Activated CD4-positive, alpha-beta T cell treated with anti-CD3 and anti-CD28 coated beads for 36 hours (primary cell): ENCODE measurements around the gene DBNL. TPM values are rescaled to one million over a fixed set of nuclear protein-coding genes. Genes with fewer than 3 reads are reported as not detected.

Source experiments
- ATAC-seq: fragments of 200-7000 bp; cut with Tn5 transposase; one replicate; pipeline ENCODE4 v1.10.0; 2021; ENCODE audit warnings: mild to moderate bottlenecking, moderate library complexity
- CTCF ChIA-PET: fragments of 350-600 bp; sonication (Branson Sonifier 250); formaldehyde crosslinking; loops from one replicate; lab custom pipeline; 2021; ENCODE audit warnings: antibody characterized with exemption; lab: Charles Lee
- POLR2A ChIA-PET: fragments of 350-600 bp; sonication (Branson Sonifier 250); formaldehyde crosslinking; loops from one replicate; lab custom pipeline; 2021; ENCODE audit warnings: antibody characterized with exemption, inconsistent platforms; lab: Charles Lee
- DNase-seq: peaks from one replicate; pipeline ENCODE4 v3.0.0-alpha.2; 2020
- H3K27ac Mint-ChIP-seq: one replicate; pipeline ENCODE4 v1.8.0; 2021; ENCODE audit warnings: mixed read lengths
- H3K27me3 Mint-ChIP-seq: one replicate; pipeline ENCODE4 v1.8.0; 2021; ENCODE audit warnings: mixed read lengths
- H3K36me3 Mint-ChIP-seq: one replicate; pipeline ENCODE4 v1.8.0; 2021; ENCODE audit warnings: low read depth, mixed read lengths
- H3K4me1 Mint-ChIP-seq: one replicate; pipeline ENCODE4 v1.8.0; 2021; ENCODE audit warnings: mixed read lengths
- H3K4me3 Mint-ChIP-seq: one replicate; pipeline ENCODE4 v1.8.0; 2021; ENCODE audit warnings: mild to moderate bottlenecking, moderate library complexity, mixed read lengths
- H3K9me3 Mint-ChIP-seq: one replicate; pipeline ENCODE4 v1.8.0; 2021; ENCODE audit warnings: low read depth, mixed read lengths
- intact Hi-C, 2 experiments: fragments of 100-400 bp; cut with DNase I in 1 of 2; cut with micrococcal nuclease in 1 of 2; formaldehyde crosslinking; loops; one replicate each; pipeline versions ENCODE4 v1.14.2 to v1.15.1; 2022 to 2024; cut with DNase I, micrococcal nuclease
- total RNA-seq, 2 experiments: library from RNA; stranded (reverse); gene quantifications; one replicate each; pipeline ENCODE4 v1.2.3, GENCODE V29; 2021

Gene DBNL
- total RNA-seq, 2 experiments from 2014 or later: 106 to 117 TPM

DNA sequence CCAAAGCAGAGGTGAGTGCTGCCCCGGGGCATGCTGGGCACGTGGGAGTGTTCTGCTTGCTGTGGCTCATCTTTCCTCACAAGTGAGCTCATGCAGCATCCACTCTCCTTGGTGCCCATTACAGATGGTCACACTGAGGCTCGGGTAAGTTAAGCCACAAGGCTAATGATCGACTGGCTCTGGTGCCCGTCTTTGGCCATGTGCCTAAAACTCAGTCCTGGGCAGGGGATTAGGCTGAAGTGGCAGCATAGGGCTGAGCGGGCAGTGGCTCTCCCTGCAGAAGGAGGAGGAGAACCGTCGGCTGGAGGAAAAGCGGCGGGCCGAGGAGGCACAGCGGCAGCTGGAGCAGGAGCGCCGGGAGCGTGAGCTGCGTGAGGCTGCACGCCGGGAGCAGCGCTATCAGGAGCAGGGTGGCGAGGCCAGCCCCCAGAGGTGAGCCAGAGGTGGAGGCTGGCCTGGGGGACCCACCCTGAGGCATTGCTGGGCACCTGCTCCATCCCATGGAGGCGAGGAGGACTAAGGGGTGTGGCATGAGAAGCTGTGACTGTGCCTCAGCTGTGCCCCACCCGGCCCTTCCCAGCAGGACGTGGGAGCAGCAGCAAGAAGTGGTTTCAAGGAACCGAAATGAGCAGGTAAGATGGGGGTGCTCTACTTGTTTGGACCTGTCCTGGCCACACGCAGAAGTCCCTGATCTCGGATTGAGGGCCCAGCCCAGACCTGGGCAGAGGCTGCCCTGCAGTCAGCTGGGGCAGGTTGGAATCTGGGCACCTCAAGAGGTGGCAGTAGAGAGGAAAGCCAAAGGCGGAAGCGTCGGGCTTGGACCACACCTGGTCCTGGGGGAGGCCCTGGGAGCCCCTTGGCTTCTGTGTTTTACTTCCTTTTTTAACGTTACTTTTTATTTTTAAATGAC lies 13.6 kb downstream of the DBNL start:
- Mint-ChIP-seq H3K36me3 (peaks cover 48% of the 10 kb centered on the region), H3K27me3 (no peaks in the 10 kb centered on the region), H3K9me3 (no peaks in the 10 kb centered on the region), H3K27ac (peak overlapping the region; percentile 72), H3K4me3 (no peak overlapping the region), H3K4me1 (peaks cover 7% of the 10 kb centered on the region)
- ChIA-PET POLR2A (interaction anchor here (0.6 kb wide), 1 partner anchor 11 kb away, joined by 3 read pairs; no protein-coding TSS in a partner anchor), CTCF (interaction anchor here (0.6 kb wide), 1 partner anchor 154 kb away, joined by 3 read pairs; no protein-coding TSS in a partner anchor)
- peak; percentile 3 for DNase-seq
- intact Hi-C loops: no loop called here
- ATAC-seq: no peak

DNA sequence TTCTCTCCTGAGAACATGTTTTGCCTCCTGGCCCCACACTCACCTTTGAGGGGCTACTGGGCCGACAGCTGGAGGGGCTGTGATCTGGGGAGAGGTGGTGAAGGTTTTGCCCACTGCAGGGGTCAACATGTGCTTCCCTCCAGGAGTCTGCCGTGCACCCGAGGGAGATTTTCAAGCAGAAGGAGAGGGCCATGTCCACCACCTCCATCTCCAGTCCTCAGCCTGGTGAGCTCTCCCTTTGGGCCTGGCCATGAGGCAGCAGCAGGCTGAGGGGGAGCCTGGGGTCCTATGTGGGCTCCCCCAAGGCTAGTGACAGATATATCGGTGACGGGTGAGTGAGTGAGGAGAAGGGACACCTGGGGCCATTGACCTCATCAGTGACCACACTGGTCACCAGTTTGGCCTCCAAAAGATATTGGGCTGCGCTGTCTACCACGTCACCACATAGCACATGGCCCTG lies 14.3 kb downstream of the DBNL start:
- intact Hi-C loops: no loop called here
- H3K27me3 Mint-ChIP-seq: no peaks in the 10 kb centered on the region
- no peak for DNase-seq
- ChIA-PET POLR2A (no interaction called here), CTCF (no interaction called here)
- H3K9me3 Mint-ChIP-seq: no peaks in the 10 kb centered on the region
- H3K4me1 Mint-ChIP-seq: peaks cover 7% of the 10 kb centered on the region
- no peak overlapping the region for H3K4me3 Mint-ChIP-seq
- H3K27ac Mint-ChIP-seq: peak overlapping the region; percentile 72
- no peak for ATAC-seq
- peaks cover 47% of the 10 kb centered on the region for H3K36me3 Mint-ChIP-seq

DNA sequence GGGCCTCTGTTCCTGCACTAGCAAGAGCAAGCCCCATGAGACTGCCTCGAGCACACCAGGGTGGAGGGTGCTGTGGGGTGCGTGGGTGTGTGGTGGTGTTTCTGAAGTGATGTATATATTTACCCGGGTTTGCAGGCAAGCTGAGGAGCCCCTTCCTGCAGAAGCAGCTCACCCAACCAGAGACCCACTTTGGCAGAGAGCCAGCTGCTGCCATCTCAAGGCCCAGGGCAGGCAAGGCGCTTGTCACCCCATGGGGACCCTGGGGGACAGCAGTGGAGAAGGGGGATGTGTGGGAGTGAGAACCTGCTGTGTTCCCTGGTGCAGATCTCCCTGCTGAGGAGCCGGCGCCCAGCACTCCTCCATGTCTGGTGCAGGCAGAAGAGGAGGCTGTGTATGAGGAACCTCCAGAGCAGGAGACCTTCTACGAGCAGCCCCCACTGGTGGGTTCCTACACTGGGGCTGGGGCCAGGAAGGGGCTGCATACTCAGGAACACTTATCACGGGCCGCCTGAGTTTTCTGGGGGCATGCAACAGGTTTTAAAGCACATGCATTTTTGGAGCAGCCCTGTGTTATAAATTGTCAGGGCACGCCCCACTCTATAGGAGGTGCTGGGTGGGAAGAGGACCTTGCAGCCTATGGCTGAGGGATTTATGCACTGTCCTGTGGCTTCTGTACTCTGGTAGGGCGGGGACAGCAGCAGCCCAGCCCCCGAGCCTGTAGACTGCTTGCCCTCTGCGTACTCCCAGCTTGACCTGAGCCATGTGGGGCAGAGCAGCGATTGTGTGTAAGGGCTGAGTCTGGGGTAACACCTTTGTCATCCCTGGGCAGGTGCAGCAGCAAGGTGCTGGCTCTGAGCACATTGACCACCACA lies 15.0 kb downstream of the DBNL start:
- intact Hi-C loops: no loop called here
- CTCF ChIA-PET: interaction anchor here (0.6 kb wide), 1 partner anchor 1134 kb away, joined by 3 read pairs; no protein-coding TSS in a partner anchor
- H3K36me3 Mint-ChIP-seq: peaks cover 45% of the 10 kb centered on the region
- H3K4me3 Mint-ChIP-seq: no peak overlapping the region
- no peaks in the 10 kb centered on the region for H3K27me3 Mint-ChIP-seq
- no peak overlapping the region for H3K27ac Mint-ChIP-seq
- peaks cover 7% of the 10 kb centered on the region for H3K4me1 Mint-ChIP-seq
- POLR2A ChIA-PET: no interaction called here
- peak; percentile 8 for DNase-seq
- ATAC-seq: no peak
- H3K9me3 Mint-ChIP-seq: no peaks in the 10 kb centered on the region

DNA sequence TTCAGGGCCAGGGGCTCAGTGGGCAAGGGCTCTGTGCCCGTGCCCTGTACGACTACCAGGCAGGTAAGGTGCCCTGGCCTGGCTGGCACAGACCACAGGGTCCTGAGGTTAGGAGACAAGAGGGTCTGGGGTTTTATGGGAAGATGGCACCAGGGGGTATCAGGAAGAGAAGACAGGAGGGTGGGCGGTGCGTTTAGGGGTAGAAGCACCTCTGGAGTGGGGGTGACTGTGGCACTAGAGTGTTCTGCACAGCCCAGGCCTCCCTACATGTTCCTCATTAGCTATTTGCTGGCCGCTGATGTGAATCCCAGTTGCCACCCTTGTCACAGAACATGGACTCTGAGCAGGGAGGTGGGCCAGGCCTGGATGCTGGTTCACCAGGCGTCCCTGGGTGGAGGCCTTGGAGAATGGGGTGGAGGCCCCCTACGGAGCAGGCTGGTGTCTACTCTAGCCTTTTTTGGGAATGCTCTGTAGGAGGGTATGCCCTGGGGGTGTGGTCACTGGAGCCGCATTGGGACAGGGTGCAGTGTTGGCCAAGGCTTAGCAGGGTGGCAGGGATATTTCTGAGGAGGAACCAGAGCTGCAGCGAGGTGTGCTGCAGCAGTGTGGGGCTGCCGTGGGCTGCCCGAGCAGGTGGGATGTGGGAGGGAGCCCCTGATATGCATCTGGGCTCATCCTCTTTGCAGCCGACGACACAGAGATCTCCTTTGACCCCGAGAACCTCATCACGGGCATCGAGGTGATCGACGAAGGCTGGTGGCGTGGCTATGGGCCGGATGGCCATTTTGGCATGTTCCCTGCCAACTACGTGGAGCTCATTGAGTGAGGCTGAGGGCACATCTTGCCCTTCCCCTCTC lies 15.8 kb downstream of the DBNL start:
- no peak overlapping the region for H3K4me3 Mint-ChIP-seq
- ChIA-PET POLR2A (no interaction called here), CTCF (no interaction called here)
- H3K36me3 Mint-ChIP-seq: peaks cover 40% of the 10 kb centered on the region
- intact Hi-C loops: no loop called here
- DNase-seq (peak; percentile 1), ATAC-seq (no peak)
- H3K9me3 Mint-ChIP-seq: no peaks in the 10 kb centered on the region
- H3K27me3 Mint-ChIP-seq: no peaks in the 10 kb centered on the region
- no peak overlapping the region for H3K27ac Mint-ChIP-seq
- H3K4me1 Mint-ChIP-seq: peaks cover 10% of the 10 kb centered on the region

DNA sequence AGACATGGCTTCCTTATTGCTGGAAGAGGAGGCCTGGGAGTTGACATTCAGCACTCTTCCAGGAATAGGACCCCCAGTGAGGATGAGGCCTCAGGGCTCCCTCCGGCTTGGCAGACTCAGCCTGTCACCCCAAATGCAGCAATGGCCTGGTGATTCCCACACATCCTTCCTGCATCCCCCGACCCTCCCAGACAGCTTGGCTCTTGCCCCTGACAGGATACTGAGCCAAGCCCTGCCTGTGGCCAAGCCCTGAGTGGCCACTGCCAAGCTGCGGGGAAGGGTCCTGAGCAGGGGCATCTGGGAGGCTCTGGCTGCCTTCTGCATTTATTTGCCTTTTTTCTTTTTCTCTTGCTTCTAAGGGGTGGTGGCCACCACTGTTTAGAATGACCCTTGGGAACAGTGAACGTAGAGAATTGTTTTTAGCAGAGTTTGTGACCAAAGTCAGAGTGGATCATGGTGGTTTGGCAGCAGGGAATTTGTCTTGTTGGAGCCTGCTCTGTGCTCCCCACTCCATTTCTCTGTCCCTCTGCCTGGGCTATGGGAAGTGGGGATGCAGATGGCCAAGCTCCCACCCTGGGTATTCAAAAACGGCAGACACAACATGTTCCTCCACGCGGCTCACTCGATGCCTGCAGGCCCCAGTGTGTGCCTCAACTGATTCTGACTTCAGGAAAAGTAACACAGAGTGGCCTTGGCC lies 16.6 kb downstream of the DBNL start:
- Mint-ChIP-seq H3K4me3 (no peak overlapping the region), H3K4me1 (peaks cover 16% of the 10 kb centered on the region), H3K27me3 (no peaks in the 10 kb centered on the region), H3K36me3 (peaks cover 33% of the 10 kb centered on the region), H3K27ac (no peak overlapping the region), H3K9me3 (no peaks in the 10 kb centered on the region)
- ChIA-PET POLR2A (no interaction called here), CTCF (no interaction called here)
- intact Hi-C loops: no loop called here
- ATAC-seq (no peak), DNase-seq (peak; percentile 4)

- H3K4me1 Mint-ChIP-seq: peaks cover 18% of the 10 kb centered on the region
- DNase-seq: peak; percentile 0
- no peaks in the 10 kb centered on the region for H3K9me3 Mint-ChIP-seq
- POLR2A ChIA-PET: no interaction called here
- no peak overlapping the region for H3K27ac Mint-ChIP-seq
- intact Hi-C loops: no loop called here
- H3K36me3 Mint-ChIP-seq: peaks cover 28% of the 10 kb centered on the region
- ATAC-seq: no peak
- CTCF ChIA-PET: no interaction called here
- H3K27me3 Mint-ChIP-seq: no peaks in the 10 kb centered on the region
- no peak overlapping the region for H3K4me3 Mint-ChIP-seq
These were observed 17.2 kb downstream of the DBNL start for GRCh38 chr7:44061645-44062179.

GRCh38 chr7:44062180-44062902 lies 17.8 kb downstream of the DBNL start:
- DNase-seq: peak; percentile 5
- Mint-ChIP-seq H3K4me3 (no peak overlapping the region), H3K4me1 (peaks cover 23% of the 10 kb centered on the region), H3K9me3 (no peaks in the 10 kb centered on the region), H3K27me3 (no peaks in the 10 kb centered on the region), H3K36me3 (peaks cover 27% of the 10 kb centered on the region), H3K27ac (no peak overlapping the region)
- intact Hi-C loops: no loop called here
- ATAC-seq: no peak
- CTCF ChIA-PET: no interaction called here
- POLR2A ChIA-PET: no interaction called here

DNA sequence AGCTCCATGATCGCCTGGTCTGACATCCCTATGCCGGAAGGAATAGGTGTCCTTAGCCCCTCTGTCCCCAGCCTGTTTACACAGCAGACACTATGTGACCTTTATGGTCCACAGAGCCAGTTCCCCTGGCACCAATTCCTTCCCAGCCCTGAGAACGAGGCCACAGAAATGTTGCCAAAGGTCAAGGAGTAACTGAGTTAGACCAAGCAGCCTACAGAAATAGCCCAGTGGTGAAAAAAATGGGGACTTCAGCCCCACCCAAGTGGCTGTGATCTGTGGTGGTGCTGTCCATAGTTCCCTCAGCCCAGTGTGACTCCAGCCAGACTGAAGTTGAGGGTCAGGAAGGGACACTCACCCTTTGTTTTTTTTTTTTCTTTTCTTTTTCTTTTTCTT lies 18.4 kb downstream of the DBNL start:
- no peak for ATAC-seq
- Mint-ChIP-seq H3K9me3 (no peaks in the 10 kb centered on the region), H3K27me3 (no peaks in the 10 kb centered on the region), H3K36me3 (peaks cover 23% of the 10 kb centered on the region), H3K4me3 (no peak overlapping the region), H3K27ac (no peak overlapping the region), H3K4me1 (peaks cover 26% of the 10 kb centered on the region)
- ChIA-PET POLR2A (no interaction called here), CTCF (no interaction called here)
- intact Hi-C loops: no loop called here
- DNase-seq: peak; percentile 6

DNA sequence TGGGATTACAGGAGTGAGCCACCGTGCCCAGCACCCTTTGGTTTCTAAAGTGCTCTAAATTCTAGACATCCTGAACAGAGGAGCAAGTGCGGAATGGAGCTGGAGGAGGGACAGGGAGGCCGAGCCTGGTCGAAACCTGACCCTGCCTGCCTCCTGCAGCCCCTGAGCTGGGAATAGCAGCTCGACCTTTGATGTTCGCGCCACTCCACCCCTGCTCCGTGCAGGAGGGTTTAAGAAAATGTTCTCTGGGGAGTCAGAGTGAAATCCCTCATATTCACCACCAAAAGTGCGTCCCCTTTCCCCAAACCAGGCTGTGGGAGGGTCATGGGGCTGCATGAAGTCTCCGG lies 19.0 kb downstream of the DBNL start:
- Mint-ChIP-seq H3K27ac (no peak overlapping the region), H3K36me3 (peaks cover 17% of the 10 kb centered on the region), H3K9me3 (no peaks in the 10 kb centered on the region), H3K4me1 (peaks cover 26% of the 10 kb centered on the region), H3K27me3 (no peaks in the 10 kb centered on the region), H3K4me3 (no peak overlapping the region)
- ChIA-PET POLR2A (no interaction called here), CTCF (no interaction called here)
- ATAC-seq: no peak
- intact Hi-C loops: no loop called here
- DNase-seq: no peak
